ENCODE results near the gene GUCY1A1. TPM values are rescaled to one million over a fixed set of nuclear protein-coding genes. Genes with fewer than 3 reads are reported as not detected.

The GUCY1A1 gene
- total RNA-seq, 1 donor from 2014 or later, result 43.0 TPM

- no peaks in the 10 kb centered on the region for H3K9me3 ChIP-seq (replicated peaks)
- peak overlapping the region; percentile 76 for H3K27ac ChIP-seq (replicated peaks)
- TF ChIP-seq CTCF (IDR thresholded peaks at IDR 0.05; ENCODE audit: borderline replicate concordance), result no peak
- H3K4me1 ChIP-seq, result peaks cover 83% of the 10 kb centered on the region
- no peaks in the 10 kb centered on the region for H3K36me3 ChIP-seq
- no peaks in the 10 kb centered on the region for H3K27me3 ChIP-seq (ENCODE audit: low read depth)
- no peak for DNase-seq
- peak overlapping the region; percentile 4 for H3K4me3 ChIP-seq
- intact Hi-C loops (cut with micrococcal nuclease), result no loop called here
These were observed 20.8 kb downstream of the GUCY1A1 start for GRCh38 chr4:155687380-155687982.

- Histone ChIP-seq H3K4me3 (peak overlapping the region; percentile 9), H3K4me1 (peaks cover 84% of the 10 kb centered on the region), H3K27ac (replicated peaks) (peak overlapping the region; percentile 76), H3K9me3 (replicated peaks) (no peaks in the 10 kb centered on the region), H3K27me3 (ENCODE audit: low read depth) (no peaks in the 10 kb centered on the region), H3K36me3 (no peaks in the 10 kb centered on the region)
- intact Hi-C loops (cut with micrococcal nuclease), result no loop called here
- TF ChIP-seq CTCF (IDR thresholded peaks at IDR 0.05; ENCODE audit: borderline replicate concordance), result no peak
- DNase-seq, result no peak
These were observed 21.6 kb downstream of the GUCY1A1 start for GRCh38 chr4:155688211-155688610.

- Histone ChIP-seq H3K36me3 (no peaks in the 10 kb centered on the region), H3K9me3 (replicated peaks) (no peaks in the 10 kb centered on the region), H3K4me1 (peaks cover 84% of the 10 kb centered on the region), H3K27me3 (ENCODE audit: low read depth) (no peaks in the 10 kb centered on the region), H3K4me3 (peak overlapping the region; percentile 9), H3K27ac (replicated peaks) (peak overlapping the region; percentile 76)
- intact Hi-C loops (cut with micrococcal nuclease), result no loop called here
- no peak for DNase-seq
- TF ChIP-seq CTCF (IDR thresholded peaks at IDR 0.05; ENCODE audit: borderline replicate concordance), result no peak
These were observed 22.2 kb downstream of the GUCY1A1 start for GRCh38 chr4:155688860-155689259.

GRCh38 chr4:155690044-155690837, 23.6 kb downstream of the GUCY1A1 start:
- no peak for TF ChIP-seq CTCF (IDR thresholded peaks at IDR 0.05; ENCODE audit: borderline replicate concordance)
- H3K27me3 ChIP-seq (ENCODE audit: low read depth), result no peaks in the 10 kb centered on the region
- H3K4me1 ChIP-seq, result peaks cover 84% of the 10 kb centered on the region
- no peaks in the 10 kb centered on the region for H3K36me3 ChIP-seq
- intact Hi-C loops (cut with micrococcal nuclease), result no loop called here
- H3K9me3 ChIP-seq (replicated peaks), result no peaks in the 10 kb centered on the region
- H3K4me3 ChIP-seq, result no peak overlapping the region
- no peak for DNase-seq
- peak overlapping the region; percentile 76 for H3K27ac ChIP-seq (replicated peaks)

GRCh38 chr4:155692361-155692760, 25.7 kb downstream of the GUCY1A1 start:
- no peaks in the 10 kb centered on the region for H3K27me3 ChIP-seq (ENCODE audit: low read depth)

More at GRCh38 chr4:155692361-155692760, 25.7 kb downstream of the GUCY1A1 start:
- H3K36me3 ChIP-seq, result peaks cover 2% of the 10 kb centered on the region
- H3K4me3 ChIP-seq, result no peak overlapping the region
- intact Hi-C loops (cut with micrococcal nuclease), result no loop called here
- H3K9me3 ChIP-seq (replicated peaks), result no peaks in the 10 kb centered on the region
- no peak for TF ChIP-seq CTCF (IDR thresholded peaks at IDR 0.05; ENCODE audit: borderline replicate concordance)
- DNase-seq, result no peak
- peaks cover 83% of the 10 kb centered on the region for H3K4me1 ChIP-seq
- peak overlapping the region; percentile 76 for H3K27ac ChIP-seq (replicated peaks)

Measured in left ventricle myocardium inferior (tissue), 1 donor.